ENCODE results near the gene HYAL1.
A peak's percentile ranks its signal among the peaks of the same experiment; 100 is the strongest.

HYAL1 gene

GRCh38 chr3:50272911-50273688 lies 30.3 kb downstream of the HYAL1 start (continued):
- TF ChIP-seq ZNF654 (tag by site-specific recombination; IDR thresholded peaks at IDR 0.05; ENCODE audit: low read depth) (peak; percentile 82), BCL11A (tag by site-specific recombination; IDR thresholded peaks at IDR 0.05; ENCODE audit: low read depth) (0 out of 2 replicates have a peak, but pooled peaks have one; percentile 31), ZNF747 (tag by site-specific recombination; IDR thresholded peaks at IDR 0.05) (no peak), RBAK (tag by site-specific recombination; IDR thresholded peaks at IDR 0.05) (no peak), ZNF311 (tag by site-specific recombination; IDR thresholded peaks at IDR 0.05; ENCODE audit: borderline replicate concordance) (no peak), BCL11B (tag by site-specific recombination; IDR thresholded peaks at IDR 0.05; ENCODE audit: low read depth) (peak; percentile 50; the same call in 1 of the 2 replicates), EGR2 (tag by site-specific recombination; IDR thresholded peaks at IDR 0.05; ENCODE audit: low read depth) (peak; percentile 61), ZNF513 (tag by site-specific recombination; IDR thresholded peaks at IDR 0.05) (peak; percentile 23; the same call in 1 of the 2 replicates), ZNF561 (tag by site-specific recombination; IDR thresholded peaks at IDR 0.05; ENCODE audit: borderline replicate concordance) (peak; percentile 47; the same call in 1 of the 2 replicates), HIC1 (tag by site-specific recombination; IDR thresholded peaks at IDR 0.05) (peak; percentile 8; the same call in 1 of the 2 replicates), ZBTB8A (tag by site-specific recombination; IDR thresholded peaks at IDR 0.05) (peak; percentile 89), HOXA7 (CRISPR knock-in tag; IDR thresholded peaks at IDR 0.05; ENCODE audit: borderline replicate concordance) (no peak), ZNF701 (tag by site-specific recombination; IDR thresholded peaks at IDR 0.05) (no peak), MZF1 (tag by site-specific recombination; IDR thresholded peaks at IDR 0.05; ENCODE audit: borderline replicate concordance) (no peak), KLF1 (tag by site-specific recombination; IDR thresholded peaks at IDR 0.05) (peak; percentile 10; the same call in 1 of the 2 replicates), GLIS2 (tag by site-specific recombination; IDR thresholded peaks at IDR 0.05) (peak; percentile 79), ATF2 (tag by site-specific recombination; IDR thresholded peaks at IDR 0.05; ENCODE audit: low read depth) (peak; percentile 74), ZEB2 (tag by site-specific recombination; IDR thresholded peaks at IDR 0.05) (0 out of 2 replicates have a peak, but pooled peaks have one; percentile 57), ZNF629 (tag by site-specific recombination; IDR thresholded peaks at IDR 0.05) (peak; percentile 50), FEZF1 (tag by site-specific recombination; IDR thresholded peaks at IDR 0.05) (no peak), ZNF624 (tag by site-specific recombination; IDR thresholded peaks at IDR 0.05) (no peak), ZFP41 (tag by site-specific recombination; IDR thresholded peaks at IDR 0.05; ENCODE audit: borderline replicate concordance) (no peak), ZNF558 (tag by site-specific recombination; IDR thresholded peaks at IDR 0.05) (no peak), ZBTB10 (tag by site-specific recombination; IDR thresholded peaks at IDR 0.05) (0 out of 2 replicates have a peak, but pooled peaks have one; percentile 37), ZNF837 (tag by site-specific recombination; IDR thresholded peaks at IDR 0.05) (no peak), KLF8 (tag by site-specific recombination; IDR thresholded peaks at IDR 0.05) (peak; percentile 46; the same call in 1 of the 2 replicates), YY1 (tag by site-specific recombination; IDR thresholded peaks at IDR 0.05) (no peak), TCF7L2 (IDR thresholded peaks at IDR 0.05; ENCODE audit: borderline replicate concordance, low read depth, low read length) (no peak), KLF7 (tag by site-specific recombination; IDR thresholded peaks at IDR 0.05; ENCODE audit: borderline replicate concordance) (no peak), ZNF394 (tag by site-specific recombination; IDR thresholded peaks at IDR 0.05; ENCODE audit: borderline replicate concordance) (0 out of 2 replicates have a peak, but pooled peaks have one; percentile 12)
- TF ChIP-seq, protein P1, sequence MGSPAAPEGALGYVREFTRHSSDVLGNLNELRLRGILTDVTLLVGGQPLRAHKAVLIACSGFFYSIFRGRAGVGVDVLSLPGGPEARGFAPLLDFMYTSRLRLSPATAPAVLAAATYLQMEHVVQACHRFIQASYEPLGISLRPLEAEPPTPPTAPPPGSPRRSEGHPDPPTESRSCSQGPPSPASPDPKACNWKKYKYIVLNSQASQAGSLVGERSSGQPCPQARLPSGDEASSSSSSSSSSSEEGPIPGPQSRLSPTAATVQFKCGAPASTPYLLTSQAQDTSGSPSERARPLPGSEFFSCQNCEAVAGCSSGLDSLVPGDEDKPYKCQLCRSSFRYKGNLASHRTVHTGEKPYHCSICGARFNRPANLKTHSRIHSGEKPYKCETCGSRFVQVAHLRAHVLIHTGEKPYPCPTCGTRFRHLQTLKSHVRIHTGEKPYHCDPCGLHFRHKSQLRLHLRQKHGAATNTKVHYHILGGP (tag by site-specific recombination; IDR thresholded peaks at IDR 0.05) = no peak
